Inferior parietal cortex (tissue), 1 donor: ENCODE data around the gene AIMP1.

Source experiments
- DNase-seq: peaks from one replicate; pipeline ENCODE4 v3.0.0-alpha.2; 2016; ENCODE audit errors: extremely low spot score

Gene AIMP1

DNA sequence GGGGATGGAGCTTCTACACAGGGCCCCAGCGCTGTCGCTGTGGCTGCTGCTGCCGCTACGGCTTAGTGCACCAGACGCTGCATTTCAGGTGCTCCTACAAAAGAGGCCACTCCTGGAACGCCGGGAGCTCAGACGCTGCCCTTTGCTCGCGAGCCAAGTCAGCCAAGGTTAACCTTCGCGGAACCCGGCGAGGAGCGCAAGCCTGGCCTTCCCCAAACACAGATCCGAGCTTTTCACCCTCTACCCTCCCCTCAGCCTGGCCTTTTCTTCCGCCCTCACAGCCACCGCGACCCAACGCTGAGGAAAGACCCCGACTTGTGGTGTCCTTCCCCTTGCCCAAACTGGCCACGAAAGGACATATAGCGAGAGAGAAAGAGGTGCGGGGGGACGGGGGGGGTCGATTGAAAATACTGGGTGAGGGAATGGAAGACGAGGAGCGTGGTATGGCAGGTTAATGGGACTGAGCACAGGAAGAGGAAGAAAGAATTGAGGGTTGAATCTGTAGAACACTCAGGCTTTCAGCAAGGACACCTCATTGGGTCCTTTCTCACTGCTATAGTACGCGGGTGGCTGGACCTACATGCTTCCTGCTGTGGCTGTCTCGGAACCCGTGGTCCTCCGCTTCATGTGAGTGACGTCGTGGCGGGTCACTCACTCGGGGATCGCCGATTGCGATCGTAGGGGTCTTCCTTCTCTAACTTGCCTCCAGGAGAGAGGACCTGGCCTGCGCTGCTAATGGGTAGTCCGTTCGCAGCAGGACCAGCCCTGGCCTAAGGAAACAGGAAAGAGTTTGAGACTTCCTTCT is at the start of gene AIMP1, which contains the start of gene TBCK:
Gene AIMP1, plus strand, starts transcription at position 583 of the 805 bp plus-strand sequence. CDS start 8,460 bp downstream, outside the sequence.
Gene TBCK, minus strand, starts transcription at position 242 of the 805 bp plus-strand sequence. CDS start 7,249 bp downstream, outside the sequence.
- peak; percentile 90 for DNase-seq

DNA sequence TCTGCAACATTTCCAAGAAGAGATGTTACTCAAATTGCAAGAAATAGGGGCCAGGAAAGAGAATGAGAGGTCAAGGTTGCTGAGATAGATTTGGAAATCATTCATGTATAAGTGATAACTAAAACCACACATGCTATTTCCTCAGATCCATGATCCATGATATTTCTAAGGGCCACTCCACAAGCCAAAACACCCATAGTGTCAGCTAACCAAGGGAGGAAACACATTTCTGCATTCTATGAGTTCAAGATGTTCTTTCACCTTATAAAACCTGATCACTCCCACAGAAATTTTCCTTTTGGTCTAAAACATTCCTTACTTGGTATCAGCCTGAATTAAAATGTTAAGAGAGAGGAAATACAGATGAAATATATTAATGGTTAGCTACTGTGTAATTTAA is 47.6 kb upstream of the AIMP1 start:
- DNase-seq = no peak

DNA sequence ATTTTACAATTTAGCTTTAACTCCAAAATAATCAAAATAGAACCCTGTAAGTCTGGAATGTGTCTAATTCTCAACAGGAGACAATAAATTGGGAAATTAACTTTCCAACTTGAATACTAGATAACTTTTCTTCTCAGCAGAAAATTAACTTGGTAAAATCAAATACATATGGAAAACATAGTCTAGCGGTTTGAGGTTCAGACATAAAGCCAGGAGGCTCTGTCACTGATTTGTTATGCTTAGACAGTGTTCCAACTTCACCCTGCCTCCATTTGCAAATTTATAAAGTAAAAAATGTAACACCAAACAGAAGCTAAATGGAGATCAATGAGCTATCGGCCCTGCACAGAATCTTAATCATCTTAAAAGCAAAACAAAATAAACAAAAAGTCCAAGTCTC is 46.6 kb upstream of the AIMP1 start:
- no peak for DNase-seq

- DNase-seq = no peak
Observed at GRCh38 chr4:106270736-106271135, 45.6 kb upstream of the AIMP1 start.

- DNase-seq = no peak
Observed at GRCh38 chr4:106273831-106274230, 42.5 kb upstream of the AIMP1 start.

GRCh38 chr4:106277140-106277675 is 39.1 kb upstream of the AIMP1 start:
- DNase-seq = no peak

DNA sequence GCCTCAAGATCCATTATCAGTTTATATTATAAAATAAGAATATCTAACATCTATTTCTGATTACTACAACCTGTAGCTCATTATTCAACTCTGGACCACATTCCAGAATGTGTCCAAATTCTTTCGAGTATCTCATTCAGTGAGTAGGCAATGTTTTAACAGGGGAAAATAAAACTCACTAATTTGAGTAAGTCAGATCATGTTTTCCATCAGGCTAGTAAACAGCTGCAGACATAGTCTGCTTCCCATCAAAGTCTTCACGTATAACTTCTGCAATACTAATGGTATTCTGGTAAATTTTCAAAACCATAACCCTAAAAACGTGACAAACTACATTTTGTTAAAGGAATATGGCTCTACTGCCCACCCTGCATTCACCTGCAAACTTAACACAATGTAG is 32.1 kb upstream of the AIMP1 start:
- DNase-seq = no peak

DNA sequence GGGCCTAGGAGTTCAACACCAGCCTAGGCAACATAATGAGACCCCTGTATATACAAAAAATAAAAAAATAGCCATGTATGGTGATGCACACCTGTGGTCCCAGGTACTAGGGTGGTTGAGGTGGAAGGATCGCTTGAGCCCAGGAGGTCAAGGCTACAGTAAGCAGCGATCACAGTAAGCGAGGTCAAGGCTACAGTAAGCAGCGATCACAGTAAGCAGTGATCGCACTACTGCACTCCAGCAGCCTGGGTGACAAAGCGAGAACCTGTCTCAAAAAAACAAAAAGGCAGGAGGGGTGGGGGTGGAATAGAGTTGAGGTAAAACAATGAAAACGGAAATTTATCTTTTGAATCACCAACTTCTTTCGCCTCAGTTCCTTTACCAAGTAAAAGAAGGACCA is 29.7 kb upstream of the AIMP1 start:
- DNase-seq = no peak

- DNase-seq = no peak
Observed at GRCh38 chr4:106287353-106287969, 28.9 kb upstream of the AIMP1 start.

DNA sequence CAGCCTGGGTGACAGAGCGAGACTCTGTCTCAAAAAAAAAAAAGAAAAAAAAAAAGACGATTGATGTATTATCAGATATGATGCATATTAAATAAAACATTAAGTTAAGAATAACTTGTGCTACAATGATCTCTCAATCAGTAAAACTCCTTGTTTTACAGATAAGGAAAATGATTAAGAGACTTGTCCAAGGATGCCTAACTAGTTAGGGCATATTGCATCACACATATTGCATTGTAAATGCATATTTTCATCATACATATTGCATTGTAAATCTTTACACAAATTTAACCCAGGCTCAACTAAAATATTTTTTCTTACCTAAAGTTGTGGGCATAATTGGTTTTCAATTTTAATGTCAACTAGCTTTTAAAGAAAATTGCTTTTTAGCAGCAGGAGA is 26.6 kb upstream of the AIMP1 start:
- DNase-seq = no peak

DNA sequence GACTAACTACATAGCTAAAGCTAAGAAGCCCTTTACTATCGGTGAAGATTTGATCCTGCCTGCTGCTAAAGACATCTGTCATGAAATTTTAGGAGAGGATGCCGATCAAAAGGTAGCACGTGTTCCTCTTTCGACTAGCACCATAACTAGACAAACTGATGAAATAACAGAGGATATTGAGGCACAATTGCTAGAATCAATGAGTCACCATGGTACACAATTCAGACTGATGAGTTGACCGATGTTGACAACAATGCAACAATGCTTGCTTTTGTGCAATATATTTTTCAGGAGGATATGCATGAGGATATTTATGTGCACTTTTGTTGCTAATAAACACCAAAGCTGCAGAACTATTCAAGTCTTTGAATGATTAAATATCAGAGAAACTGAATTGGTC is 24.7 kb upstream of the AIMP1 start:
- DNase-seq = no peak

GRCh38 chr4:106294062-106294461 is 22.3 kb upstream of the AIMP1 start:
- DNase-seq = no peak

DNA sequence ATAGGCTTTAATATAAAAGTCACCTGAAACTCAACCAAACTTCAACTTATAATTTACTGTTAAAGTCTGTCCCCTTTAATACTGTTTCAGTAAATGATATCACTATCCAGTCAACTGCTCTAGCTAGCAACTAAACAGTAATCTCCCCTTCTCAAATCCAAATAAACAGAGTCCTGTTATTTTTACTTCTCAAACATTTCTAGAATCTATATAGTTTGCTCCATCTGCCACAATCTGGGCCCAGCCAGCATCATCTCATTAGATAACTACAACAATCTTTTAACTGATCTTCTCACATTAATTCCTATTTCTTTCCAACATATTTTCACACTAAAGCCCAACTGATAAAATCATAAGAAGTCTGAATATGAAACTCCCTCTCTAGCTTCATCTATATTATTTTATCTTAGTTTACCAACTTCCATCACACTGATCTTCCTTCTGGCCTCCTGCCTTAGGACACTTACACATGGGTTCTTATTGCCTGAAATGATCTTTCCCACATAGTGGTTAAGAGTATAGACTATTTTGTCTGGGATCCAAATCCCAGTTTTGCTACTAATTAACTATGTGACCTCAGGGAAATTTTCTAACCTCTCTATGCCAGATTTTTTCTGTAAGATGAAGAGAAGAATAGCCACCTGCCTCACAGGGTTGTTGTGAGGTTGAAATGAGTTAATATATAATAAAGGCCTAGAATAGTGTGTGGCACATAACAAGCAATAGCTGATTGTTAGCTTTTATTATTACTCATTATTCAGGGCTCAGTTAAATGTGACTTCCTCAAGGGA is 18.9 kb upstream of the AIMP1 start:
- no peak for DNase-seq

- no peak for DNase-seq
Observed at GRCh38 chr4:106299977-106300376, 16.4 kb upstream of the AIMP1 start.

DNA sequence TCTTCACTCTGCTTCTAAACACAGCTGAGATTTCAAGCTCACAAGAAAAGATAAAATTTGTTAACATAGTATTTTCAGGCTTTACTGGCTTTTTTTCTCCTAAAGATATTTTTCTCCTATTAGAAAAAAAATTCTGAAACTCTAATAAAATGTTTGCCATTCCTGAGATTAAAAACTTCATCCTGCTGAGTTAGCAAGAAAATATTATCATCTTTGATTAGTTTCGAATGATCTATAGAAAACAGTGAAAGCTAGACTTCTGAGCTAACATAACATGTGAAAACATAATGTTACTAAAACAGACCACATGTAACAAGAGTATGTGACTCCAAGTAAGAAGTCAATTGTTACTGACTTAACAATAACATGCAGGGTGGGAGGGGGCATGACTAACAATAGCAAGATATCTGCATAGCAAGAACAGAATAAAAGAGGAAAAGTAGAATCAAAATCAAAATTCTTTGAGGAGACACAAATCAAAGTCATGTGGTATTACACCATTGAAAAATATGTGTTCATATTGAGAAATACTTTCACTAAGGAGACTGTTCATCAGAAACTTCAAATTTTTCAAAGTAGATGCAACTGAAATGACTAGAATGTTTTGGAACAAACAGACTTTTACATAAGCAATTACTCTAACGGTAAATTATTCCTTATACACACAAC is 14.8 kb upstream of the AIMP1 start:
- DNase-seq = no peak

- no peak for DNase-seq
Observed at GRCh38 chr4:106302062-106302438, 14.3 kb upstream of the AIMP1 start.

GRCh38 chr4:106303548-106304281 is 12.6 kb upstream of the AIMP1 start:
- no peak for DNase-seq

GRCh38 chr4:106304632-106305031 is 11.7 kb upstream of the AIMP1 start:
- DNase-seq = no peak

GRCh38 chr4:106305435-106306055 is 10.8 kb upstream of the AIMP1 start:
- DNase-seq = no peak

GRCh38 chr4:106306561-106306960 is 9.8 kb upstream of the AIMP1 start:
- DNase-seq = no peak

DNA sequence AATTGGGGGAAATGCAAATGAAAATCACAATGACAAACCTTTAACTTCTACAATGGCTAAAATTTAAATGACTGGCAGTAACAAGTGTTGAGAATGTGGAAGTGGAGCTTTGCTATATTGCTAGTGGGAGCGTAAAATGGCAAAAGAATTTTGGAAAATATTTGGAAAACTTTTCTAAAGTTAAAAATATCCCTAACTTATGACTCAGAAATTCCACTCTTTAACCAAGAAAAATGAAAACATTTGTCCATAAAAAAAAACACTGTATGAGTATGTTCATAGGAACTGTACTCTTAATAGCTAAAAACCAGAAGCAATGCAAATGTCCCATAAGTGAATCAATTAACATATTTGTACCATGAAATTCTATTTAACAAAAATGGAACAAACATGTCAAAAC is 4.0 kb upstream of the AIMP1 start:
- DNase-seq = no peak
